ENCODE results near the gene SBF1. TPM values are rescaled to one million over a fixed set of nuclear protein-coding genes. Genes with fewer than 3 reads are reported as not detected.
A peak's percentile ranks its signal among the peaks of the same experiment; 100 is the strongest.

SBF1 gene
- total RNA-seq, 3 donors from 2014 or later (not counting 1 experiment from before 2014, with no cell fraction given) = 235 to 284 (median 242) TPM

DNA sequence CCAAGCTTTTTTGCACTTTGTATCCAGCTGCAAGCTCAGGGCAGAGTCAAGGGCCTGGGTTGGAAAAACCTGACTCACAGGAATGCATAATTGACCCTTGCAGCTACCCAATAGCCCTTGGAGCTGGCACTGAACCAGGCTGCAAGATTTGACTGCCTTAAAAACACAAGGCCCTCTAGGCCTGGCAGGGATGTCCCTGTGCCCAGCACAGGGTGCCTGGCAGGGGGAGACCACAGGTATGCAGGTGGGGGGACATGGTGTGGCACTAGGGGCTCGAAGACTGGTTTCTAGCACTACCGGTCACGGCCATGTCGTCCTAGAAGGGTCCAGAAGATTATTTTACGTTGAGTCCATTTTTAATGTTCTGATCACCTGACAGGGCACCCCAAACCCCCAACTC lies 30.2 kb downstream of the SBF1 start:
- intact Hi-C loops (cut with micrococcal nuclease) = no loop called here
- Histone ChIP-seq H3K27ac (ENCODE audit: low read length) (peak overlapping the region; percentile 91), H3K36me3 (ENCODE audit: control insufficient read depth, insufficient read depth, low read length) (peaks cover 49% of the 10 kb centered on the region), H3K4me3 (ENCODE audit: low read length) (no peak overlapping the region), H3K27me3 (ENCODE audit: control insufficient read depth, insufficient read depth, low read length) (no peaks in the 10 kb centered on the region), H3K4me1 (ENCODE audit: control insufficient read depth, insufficient read depth, low read length) (peaks cover 63% of the 10 kb centered on the region), H3K9me3 (ENCODE audit: control insufficient read depth, insufficient read depth, low read length) (no peaks in the 10 kb centered on the region)
- TF ChIP-seq, protein P1, sequence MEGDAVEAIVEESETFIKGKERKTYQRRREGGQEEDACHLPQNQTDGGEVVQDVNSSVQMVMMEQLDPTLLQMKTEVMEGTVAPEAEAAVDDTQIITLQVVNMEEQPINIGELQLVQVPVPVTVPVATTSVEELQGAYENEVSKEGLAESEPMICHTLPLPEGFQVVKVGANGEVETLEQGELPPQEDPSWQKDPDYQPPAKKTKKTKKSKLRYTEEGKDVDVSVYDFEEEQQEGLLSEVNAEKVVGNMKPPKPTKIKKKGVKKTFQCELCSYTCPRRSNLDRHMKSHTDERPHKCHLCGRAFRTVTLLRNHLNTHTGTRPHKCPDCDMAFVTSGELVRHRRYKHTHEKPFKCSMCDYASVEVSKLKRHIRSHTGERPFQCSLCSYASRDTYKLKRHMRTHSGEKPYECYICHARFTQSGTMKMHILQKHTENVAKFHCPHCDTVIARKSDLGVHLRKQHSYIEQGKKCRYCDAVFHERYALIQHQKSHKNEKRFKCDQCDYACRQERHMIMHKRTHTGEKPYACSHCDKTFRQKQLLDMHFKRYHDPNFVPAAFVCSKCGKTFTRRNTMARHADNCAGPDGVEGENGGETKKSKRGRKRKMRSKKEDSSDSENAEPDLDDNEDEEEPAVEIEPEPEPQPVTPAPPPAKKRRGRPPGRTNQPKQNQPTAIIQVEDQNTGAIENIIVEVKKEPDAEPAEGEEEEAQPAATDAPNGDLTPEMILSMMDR (IDR thresholded peaks at IDR 0.05) = no peak
- Mint-ChIP-seq H3K27me3 (ENCODE audit: low read depth in 2 of 2) (no peaks in the 10 kb centered on the region), H3K4me3 (peak overlapping the region; percentile 71), H3K4me1 (peaks cover 38 to 50% of the 10 kb centered on the region in 2 donors), H3K27ac (peak overlapping the region; percentile 85 to 90), H3K36me3 (peaks cover 5% of the 10 kb centered on the region), H3K9me3 (no peaks in the 10 kb centered on the region)
- ATAC-seq (peak in 2 of 3 donors; percentile 3 to 4), DNase-seq (no peak)
- WGBS (ENCODE audit: insufficient coverage) = 67% methylated on average over 5 of the region's 5 CpGs

DNA sequence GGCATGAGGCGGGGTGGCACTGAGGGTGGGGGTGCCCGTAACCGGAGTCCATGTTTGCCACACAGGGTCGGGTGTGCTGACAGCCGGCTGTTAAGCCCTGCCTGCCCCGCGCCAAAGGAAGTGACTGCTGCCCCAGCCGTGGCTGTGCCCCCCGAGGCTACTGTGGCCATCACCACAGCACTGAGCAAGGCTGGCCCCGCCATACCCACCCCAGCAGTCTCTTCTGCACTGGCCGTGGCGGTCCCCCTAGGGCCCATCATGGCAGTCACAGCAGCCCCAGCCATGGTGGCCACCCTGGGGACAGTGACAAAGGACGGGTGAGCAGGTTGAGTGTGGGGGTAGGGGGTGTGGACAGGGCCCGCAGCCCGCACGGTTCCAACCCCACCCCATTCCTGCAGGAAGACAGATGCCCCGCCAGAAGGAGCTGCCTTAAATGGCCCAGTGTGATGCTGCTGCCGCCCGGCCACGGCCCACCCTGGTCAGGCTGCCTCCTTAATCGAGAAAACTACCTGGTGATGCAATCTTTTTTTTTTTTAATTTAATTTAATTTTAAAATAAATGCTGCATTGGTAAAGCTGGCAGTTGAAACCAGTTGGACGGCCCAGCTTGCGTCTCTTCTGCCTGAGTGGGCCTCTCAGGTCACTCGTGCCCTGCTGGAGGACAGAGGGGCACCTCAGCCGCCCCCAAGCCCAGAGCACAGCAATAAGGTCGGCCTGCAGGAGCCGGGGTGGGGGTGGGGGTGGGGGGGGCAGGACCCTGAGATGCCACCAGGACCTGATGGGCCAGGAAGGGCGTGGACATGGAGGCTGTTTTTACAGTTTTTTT lies 30.8 kb downstream of the SBF1 start:
- DNase-seq (no peak), ATAC-seq (peak in 1 of 3 donors; percentile 2)
- Histone ChIP-seq H3K4me1 (ENCODE audit: control insufficient read depth, insufficient read depth, low read length) (peaks cover 59% of the 10 kb centered on the region), H3K4me3 (ENCODE audit: low read length) (no peak overlapping the region), H3K27me3 (ENCODE audit: control insufficient read depth, insufficient read depth, low read length) (no peaks in the 10 kb centered on the region), H3K27ac (ENCODE audit: low read length) (peak overlapping the region; percentile 57), H3K36me3 (ENCODE audit: control insufficient read depth, insufficient read depth, low read length) (peaks cover 54% of the 10 kb centered on the region), H3K9me3 (ENCODE audit: control insufficient read depth, insufficient read depth, low read length) (no peaks in the 10 kb centered on the region)
- Mint-ChIP-seq H3K4me1 (peaks cover 32 to 48% of the 10 kb centered on the region in 2 donors), H3K36me3 (no peaks in the 10 kb centered on the region), H3K4me3 (no peak overlapping the region), H3K27ac (peak overlapping the region; percentile 85 to 90), H3K27me3 (ENCODE audit: low read depth in 2 of 2) (no peaks in the 10 kb centered on the region), H3K9me3 (no peaks in the 10 kb centered on the region)
- intact Hi-C loops (cut with micrococcal nuclease) = no loop called here
- TF ChIP-seq, protein P1 (IDR thresholded peaks at IDR 0.05) = no peak
- 78% methylated on average over 27 of the region's 28 CpGs for WGBS (ENCODE audit: insufficient coverage)

DNA sequence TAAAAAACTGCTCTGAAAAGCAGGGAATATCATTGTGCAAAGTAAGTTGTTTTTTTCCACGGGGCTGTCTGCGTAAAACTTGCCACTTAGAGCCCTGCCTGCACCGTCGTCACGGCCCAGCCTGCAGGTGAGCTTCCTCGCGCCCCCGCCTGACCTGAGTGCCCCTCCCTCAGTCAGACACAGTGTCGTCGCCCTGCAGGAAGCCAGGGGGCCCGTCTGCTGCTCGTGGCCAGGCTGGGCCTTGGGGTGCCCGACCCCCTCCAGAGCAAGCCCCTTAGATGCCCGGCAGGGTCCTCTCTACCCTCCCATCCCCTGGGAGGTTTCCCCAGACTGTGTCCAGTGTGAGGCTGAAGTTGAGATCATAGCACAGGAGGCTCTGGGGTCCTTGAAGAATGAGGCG lies 31.6 kb downstream of the SBF1 start:
- Histone ChIP-seq H3K27ac (ENCODE audit: low read length) (peak overlapping the region; percentile 57), H3K9me3 (ENCODE audit: control insufficient read depth, insufficient read depth, low read length) (no peaks in the 10 kb centered on the region), H3K4me3 (ENCODE audit: low read length) (no peak overlapping the region), H3K36me3 (ENCODE audit: control insufficient read depth, insufficient read depth, low read length) (peaks cover 54% of the 10 kb centered on the region), H3K4me1 (ENCODE audit: control insufficient read depth, insufficient read depth, low read length) (peaks cover 51% of the 10 kb centered on the region), H3K27me3 (ENCODE audit: control insufficient read depth, insufficient read depth, low read length) (no peaks in the 10 kb centered on the region)
- no peaks in the 10 kb centered on the region for H3K36me3 Mint-ChIP-seq
- H3K4me1 Mint-ChIP-seq = peaks cover 24 to 41% of the 10 kb centered on the region in 2 donors
- TF ChIP-seq, protein P1 (IDR thresholded peaks at IDR 0.05) = no peak
- DNase-seq (peak in 1 of 2 donors; percentile 40), ATAC-seq (no peak)
- peak overlapping the region; percentile 73 to 90 for H3K27ac Mint-ChIP-seq
- H3K4me3 Mint-ChIP-seq = no peak overlapping the region
- WGBS (ENCODE audit: insufficient coverage) = 61% methylated on average over 14 of the region's 15 CpGs
- no peaks in the 10 kb centered on the region for H3K27me3 Mint-ChIP-seq (ENCODE audit: low read depth in 2 of 2)
- H3K9me3 Mint-ChIP-seq = no peaks in the 10 kb centered on the region
- intact Hi-C loops (cut with micrococcal nuclease) = no loop called here
